ENCODE data around the gene DPP8.

The DPP8 gene

DNA sequence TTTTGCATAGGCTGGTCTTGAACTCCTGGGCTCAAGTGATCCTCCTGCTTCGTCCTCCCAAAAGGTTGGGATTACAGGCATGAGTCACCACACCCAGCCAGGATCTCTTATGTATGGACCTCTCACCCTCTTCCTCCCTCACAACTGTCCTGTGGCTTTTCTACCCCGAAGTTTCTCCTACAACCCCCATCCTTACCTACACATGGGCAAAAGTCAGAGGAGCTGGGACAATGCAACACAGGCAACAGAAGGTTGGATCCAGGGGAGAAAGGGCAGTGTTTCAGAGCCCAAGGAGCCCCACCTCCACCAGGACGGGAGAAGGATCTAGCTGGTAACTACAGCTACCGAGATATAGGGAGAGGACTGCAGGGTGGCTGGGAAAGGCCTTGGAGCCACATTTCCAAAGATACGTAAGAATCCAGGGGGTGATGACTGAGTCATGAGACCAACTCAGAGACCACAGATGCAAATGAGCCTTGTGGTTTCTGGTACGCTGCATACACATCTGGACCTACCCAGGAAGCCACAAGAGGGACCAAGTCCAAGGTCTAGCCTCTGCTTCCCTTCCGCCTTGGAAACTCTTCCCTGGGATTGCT, 108.4 kb downstream of the DPP8 start:
- Histone ChIP-seq H3K4me3 (ENCODE audit: severe bottlenecking) (no peak overlapping the region), H3K27me3 (ENCODE audit: insufficient read depth, poor library complexity, severe bottlenecking) (no peaks in the 10 kb centered on the region), H3K36me3 (ENCODE audit: low read depth) (no peaks in the 10 kb centered on the region), H3K9me3 (ENCODE audit: severe bottlenecking) (no peaks in the 10 kb centered on the region), H3K4me1 (ENCODE audit: insufficient read depth, poor library complexity, severe bottlenecking) (no peaks in the 10 kb centered on the region), H3K27ac (ENCODE audit: poor library complexity, severe bottlenecking) (no peak overlapping the region)
- TF ChIP-seq, protein P1, sequence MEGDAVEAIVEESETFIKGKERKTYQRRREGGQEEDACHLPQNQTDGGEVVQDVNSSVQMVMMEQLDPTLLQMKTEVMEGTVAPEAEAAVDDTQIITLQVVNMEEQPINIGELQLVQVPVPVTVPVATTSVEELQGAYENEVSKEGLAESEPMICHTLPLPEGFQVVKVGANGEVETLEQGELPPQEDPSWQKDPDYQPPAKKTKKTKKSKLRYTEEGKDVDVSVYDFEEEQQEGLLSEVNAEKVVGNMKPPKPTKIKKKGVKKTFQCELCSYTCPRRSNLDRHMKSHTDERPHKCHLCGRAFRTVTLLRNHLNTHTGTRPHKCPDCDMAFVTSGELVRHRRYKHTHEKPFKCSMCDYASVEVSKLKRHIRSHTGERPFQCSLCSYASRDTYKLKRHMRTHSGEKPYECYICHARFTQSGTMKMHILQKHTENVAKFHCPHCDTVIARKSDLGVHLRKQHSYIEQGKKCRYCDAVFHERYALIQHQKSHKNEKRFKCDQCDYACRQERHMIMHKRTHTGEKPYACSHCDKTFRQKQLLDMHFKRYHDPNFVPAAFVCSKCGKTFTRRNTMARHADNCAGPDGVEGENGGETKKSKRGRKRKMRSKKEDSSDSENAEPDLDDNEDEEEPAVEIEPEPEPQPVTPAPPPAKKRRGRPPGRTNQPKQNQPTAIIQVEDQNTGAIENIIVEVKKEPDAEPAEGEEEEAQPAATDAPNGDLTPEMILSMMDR (IDR thresholded peaks at IDR 0.05; ENCODE audit: poor library complexity, severe bottlenecking), result no peak
- DNase-seq (ENCODE audit: low spot score) (no peak), ATAC-seq (ENCODE audit: low read depth) (peak; percentile 22; the same call in 2 of the 3 replicates)

DNA sequence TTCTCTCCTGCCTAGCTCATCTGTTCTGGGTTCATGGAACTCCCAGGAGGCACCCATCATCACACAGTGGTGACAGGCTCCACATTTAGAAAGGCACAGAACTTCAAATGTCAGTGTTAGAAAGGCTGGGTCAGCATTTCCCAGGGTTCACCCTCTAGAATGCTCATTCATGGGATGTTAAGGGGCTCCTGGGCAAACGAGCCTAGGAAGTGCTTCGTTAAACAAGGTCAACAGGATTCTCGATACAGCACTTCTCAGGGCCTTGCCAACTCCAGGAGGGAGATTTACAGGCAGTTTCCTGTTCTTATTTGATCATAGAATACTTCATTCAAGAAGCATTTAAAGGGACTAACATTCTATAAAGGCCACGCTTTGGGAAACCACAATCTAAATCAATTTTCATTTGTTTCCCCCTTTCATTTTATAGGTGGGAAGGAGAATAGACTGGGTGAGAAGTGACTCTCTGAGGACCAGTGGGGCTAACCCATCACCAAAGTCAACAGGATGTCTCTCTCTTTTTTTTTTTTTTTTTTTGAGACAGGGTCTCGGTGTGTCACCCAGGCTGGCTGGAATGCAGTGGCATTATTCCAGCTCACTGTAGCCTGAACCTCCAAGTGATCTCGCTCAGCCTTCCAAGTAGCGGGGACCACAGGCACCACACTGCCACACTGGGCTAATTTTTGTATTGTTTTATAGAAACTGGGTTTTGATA, 109.0 kb downstream of the DPP8 start:
- Histone ChIP-seq H3K27me3 (ENCODE audit: insufficient read depth, poor library complexity, severe bottlenecking) (no peaks in the 10 kb centered on the region), H3K4me3 (ENCODE audit: severe bottlenecking) (no peak overlapping the region), H3K27ac (ENCODE audit: poor library complexity, severe bottlenecking) (no peak overlapping the region), H3K9me3 (ENCODE audit: severe bottlenecking) (no peaks in the 10 kb centered on the region), H3K4me1 (ENCODE audit: insufficient read depth, poor library complexity, severe bottlenecking) (no peaks in the 10 kb centered on the region), H3K36me3 (ENCODE audit: low read depth) (no peaks in the 10 kb centered on the region)
- DNase-seq (ENCODE audit: low spot score), result no peak
- ATAC-seq (ENCODE audit: low read depth), result no peak
- TF ChIP-seq, protein P1 (IDR thresholded peaks at IDR 0.05; ENCODE audit: poor library complexity, severe bottlenecking), result no peak

DNA sequence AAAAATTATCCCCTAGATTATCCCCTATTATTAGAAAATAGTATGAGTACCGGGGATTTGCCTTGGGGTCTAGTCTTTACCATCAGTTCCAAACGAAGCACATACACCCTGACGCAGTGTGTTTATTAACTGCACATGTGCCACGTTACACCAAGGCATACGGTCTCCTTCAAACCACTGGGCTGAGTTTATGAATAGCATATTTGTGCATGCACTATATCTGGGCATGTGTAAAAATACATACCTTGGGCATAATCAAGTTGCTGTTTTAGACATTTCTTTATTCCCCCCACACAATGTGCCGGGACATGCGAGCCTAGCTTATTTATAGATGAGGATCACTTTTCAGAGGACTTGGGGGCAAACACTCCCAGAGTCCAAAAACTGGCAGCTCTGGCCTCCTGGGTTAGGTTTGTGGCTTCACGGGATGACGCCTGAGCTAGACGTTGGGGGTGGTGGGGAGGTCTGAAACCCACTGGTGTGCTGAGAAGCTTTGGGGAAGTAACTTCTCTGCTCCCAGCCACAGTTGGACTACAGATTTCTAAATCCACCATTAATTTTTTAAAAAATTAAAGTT, 111.0 kb downstream of the DPP8 start:
- H3K4me1 ChIP-seq (ENCODE audit: insufficient read depth, poor library complexity, severe bottlenecking), result no peaks in the 10 kb centered on the region
- no peak for DNase-seq (ENCODE audit: low spot score)
- TF ChIP-seq, protein P1 (IDR thresholded peaks at IDR 0.05; ENCODE audit: poor library complexity, severe bottlenecking), result no peak
- no peak for ATAC-seq (ENCODE audit: low read depth)
- H3K9me3 ChIP-seq (ENCODE audit: severe bottlenecking), result no peaks in the 10 kb centered on the region
- H3K27me3 ChIP-seq (ENCODE audit: insufficient read depth, poor library complexity, severe bottlenecking), result no peaks in the 10 kb centered on the region
- H3K36me3 ChIP-seq (ENCODE audit: low read depth), result no peaks in the 10 kb centered on the region
- no peak overlapping the region for H3K27ac ChIP-seq (ENCODE audit: poor library complexity, severe bottlenecking)
- no peak overlapping the region for H3K4me3 ChIP-seq (ENCODE audit: severe bottlenecking)

DNA sequence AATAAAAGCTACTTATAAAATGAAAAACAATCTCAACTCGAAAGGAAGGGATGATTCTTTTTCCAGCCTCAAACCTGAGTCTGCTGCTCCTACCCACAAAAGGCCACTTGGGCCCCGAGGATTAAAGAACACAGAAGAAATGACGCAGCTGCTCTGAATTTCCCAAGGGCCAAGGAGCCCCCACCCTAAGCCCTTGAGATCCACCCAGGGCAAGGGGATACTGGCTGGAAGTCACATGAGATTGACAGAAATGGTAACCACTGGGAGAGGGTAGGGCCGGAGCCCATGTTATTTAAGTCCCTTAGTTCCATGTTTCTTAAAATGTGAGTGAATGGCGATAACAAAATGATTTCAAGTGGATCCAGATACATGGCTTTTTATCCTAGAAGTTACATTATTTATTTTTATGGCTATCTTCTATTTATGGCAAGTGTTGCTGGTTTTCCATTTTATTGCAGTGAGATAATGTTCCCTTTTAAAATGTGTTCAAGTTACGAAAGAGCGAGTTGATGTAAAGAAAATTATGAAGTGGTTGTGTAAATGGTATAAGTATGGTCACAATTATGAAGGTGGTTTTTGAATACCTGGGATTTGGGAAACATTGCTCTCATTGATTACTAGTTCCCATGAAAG, 111.6 kb downstream of the DPP8 start:
- Histone ChIP-seq H3K4me3 (ENCODE audit: severe bottlenecking) (no peak overlapping the region), H3K4me1 (ENCODE audit: insufficient read depth, poor library complexity, severe bottlenecking) (no peaks in the 10 kb centered on the region), H3K36me3 (ENCODE audit: low read depth) (no peaks in the 10 kb centered on the region), H3K27ac (ENCODE audit: poor library complexity, severe bottlenecking) (no peak overlapping the region), H3K9me3 (ENCODE audit: severe bottlenecking) (no peaks in the 10 kb centered on the region), H3K27me3 (ENCODE audit: insufficient read depth, poor library complexity, severe bottlenecking) (no peaks in the 10 kb centered on the region)
- ATAC-seq (ENCODE audit: low read depth), result no peak
- TF ChIP-seq, protein P1 (IDR thresholded peaks at IDR 0.05; ENCODE audit: poor library complexity, severe bottlenecking), result no peak
- no peak for DNase-seq (ENCODE audit: low spot score)

All from RWPE2 (cell line).